Muscle layer of duodenum (tissue), 2 donors: Measurements from ENCODE around the gene SLC9A2.

Experiments used
- H3K27ac ChIP-seq: one replicate; pipeline ENCODE4 v1.7.0; 2013; ENCODE audit warnings: mild to moderate bottlenecking, low read length
- H3K27me3 ChIP-seq: one replicate; pipeline ENCODE4 v1.7.0; 2013; ENCODE audit warnings: low read depth, mild to moderate bottlenecking, control low read depth, low read length
- H3K36me3 ChIP-seq, 2 donors: one replicate each; pipeline ENCODE4 v1.7.0; 2013; ENCODE audit warnings: low read length in 2 of 2, control low read depth in 1 of 2, mild to moderate bottlenecking in 1 of 2; ENCODE audit not compliant: insufficient read depth in 2 of 2, control insufficient read depth in 1 of 2
- H3K4me1 ChIP-seq, 2 donors: one replicate each; pipeline ENCODE4 v1.7.0; 2013; ENCODE audit warnings: low read length in 2 of 2, mild to moderate bottlenecking in 2 of 2, control low read depth in 1 of 2, moderate library complexity in 1 of 2; ENCODE audit not compliant: insufficient read depth in 2 of 2, control insufficient read depth in 1 of 2
- H3K4me3 ChIP-seq, 2 donors: one replicate each; pipeline ENCODE4 v1.7.0; 2013; ENCODE audit warnings: low read length in 2 of 2, low read depth in 1 of 2, mild to moderate bottlenecking in 1 of 2
- H3K9me3 ChIP-seq, 2 donors: one replicate each; pipeline ENCODE4 v1.7.0; 2013; ENCODE audit warnings: low read length in 2 of 2, control low read depth in 1 of 2, mild to moderate bottlenecking in 1 of 2; ENCODE audit not compliant: control insufficient read depth in 1 of 2
- donor health status: healthy.

The SLC9A2 gene

DNA sequence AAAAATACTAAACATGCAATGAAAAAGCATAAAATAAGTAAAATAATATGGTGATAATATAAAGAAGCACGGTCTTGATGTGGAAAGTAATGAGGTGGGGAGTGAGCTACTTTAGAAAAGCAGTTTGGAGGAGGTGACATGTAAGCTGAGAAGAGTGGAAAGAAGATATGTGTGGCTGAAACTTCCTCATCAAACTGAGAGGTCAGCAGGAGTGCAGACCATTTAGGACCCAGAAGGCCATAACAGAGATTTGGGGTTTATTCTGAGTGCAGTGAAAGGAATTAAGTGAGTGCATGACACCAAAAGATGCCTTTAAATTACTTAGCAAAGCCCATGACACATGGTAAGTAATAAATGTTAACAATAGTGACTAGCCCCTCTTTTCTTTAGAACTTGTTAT is 118.1 kb downstream of the SLC9A2 start:
- peaks cover 0 to 9% of the 10 kb centered on the region in 2 donors for H3K4me1 ChIP-seq
- peak overlapping the region; percentile 90 for H3K4me3 ChIP-seq
- H3K27me3 ChIP-seq: no peaks in the 10 kb centered on the region
- H3K27ac ChIP-seq: no peak overlapping the region
- H3K9me3 ChIP-seq: no peaks in the 10 kb centered on the region
- H3K36me3 ChIP-seq: no peaks in the 10 kb centered on the region

- no peaks in the 10 kb centered on the region for H3K9me3 ChIP-seq
- no peak overlapping the region for H3K27ac ChIP-seq
- H3K4me1 ChIP-seq: no peaks in the 10 kb centered on the region
- H3K36me3 ChIP-seq: no peaks in the 10 kb centered on the region
- H3K4me3 ChIP-seq: no peak overlapping the region
- no peaks in the 10 kb centered on the region for H3K27me3 ChIP-seq
These were observed 123.9 kb downstream of the SLC9A2 start for GRCh38 chr2:102743259-102743658.

GRCh38 chr2:102748107-102748506 is 128.8 kb downstream of the SLC9A2 start:
- no peak overlapping the region for H3K27ac ChIP-seq
- H3K4me1 ChIP-seq: no peaks in the 10 kb centered on the region
- H3K36me3 ChIP-seq: no peaks in the 10 kb centered on the region
- no peak overlapping the region for H3K4me3 ChIP-seq
- H3K27me3 ChIP-seq: no peaks in the 10 kb centered on the region
- no peaks in the 10 kb centered on the region for H3K9me3 ChIP-seq

- H3K4me3 ChIP-seq: no peak overlapping the region
- H3K9me3 ChIP-seq: no peaks in the 10 kb centered on the region
- no peaks in the 10 kb centered on the region for H3K27me3 ChIP-seq
- H3K36me3 ChIP-seq: no peaks in the 10 kb centered on the region
- H3K27ac ChIP-seq: no peak overlapping the region
- H3K4me1 ChIP-seq: no peaks in the 10 kb centered on the region
These were observed 130.6 kb downstream of the SLC9A2 start for GRCh38 chr2:102749938-102750337.

DNA sequence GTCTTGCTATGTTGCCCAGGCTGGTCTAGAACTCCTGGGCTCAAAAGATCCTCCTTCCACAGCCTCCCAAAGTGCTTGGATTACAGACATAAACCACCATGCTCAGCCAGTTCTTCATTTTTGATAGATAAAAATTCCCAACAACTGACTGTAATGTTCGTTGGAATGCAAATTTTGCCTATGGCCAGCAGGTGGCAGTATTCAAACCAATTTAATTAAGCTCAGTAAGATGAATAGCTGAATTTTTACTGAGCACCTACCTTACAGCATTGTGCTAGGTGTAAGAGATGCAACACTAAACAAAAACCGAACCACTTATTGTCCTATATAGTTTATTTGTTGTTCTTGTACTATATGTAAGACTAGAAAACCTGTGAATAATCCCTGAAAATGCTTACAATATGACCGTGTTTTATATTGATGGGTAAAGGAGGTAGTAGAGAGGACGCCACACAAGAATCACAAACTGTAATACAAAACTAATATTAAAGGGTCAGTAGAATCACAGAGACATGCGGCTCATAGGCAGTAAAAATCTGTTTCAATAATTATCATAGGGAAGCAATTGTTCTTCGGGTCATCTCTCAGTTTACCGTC is 134.3 kb downstream of the SLC9A2 start:
- Histone ChIP-seq H3K4me1 (peaks cover 0 to 6% of the 10 kb centered on the region in 2 donors), H3K27me3 (no peaks in the 10 kb centered on the region), H3K9me3 (no peaks in the 10 kb centered on the region), H3K36me3 (no peaks in the 10 kb centered on the region), H3K27ac (no peak overlapping the region), H3K4me3 (no peak overlapping the region)

DNA sequence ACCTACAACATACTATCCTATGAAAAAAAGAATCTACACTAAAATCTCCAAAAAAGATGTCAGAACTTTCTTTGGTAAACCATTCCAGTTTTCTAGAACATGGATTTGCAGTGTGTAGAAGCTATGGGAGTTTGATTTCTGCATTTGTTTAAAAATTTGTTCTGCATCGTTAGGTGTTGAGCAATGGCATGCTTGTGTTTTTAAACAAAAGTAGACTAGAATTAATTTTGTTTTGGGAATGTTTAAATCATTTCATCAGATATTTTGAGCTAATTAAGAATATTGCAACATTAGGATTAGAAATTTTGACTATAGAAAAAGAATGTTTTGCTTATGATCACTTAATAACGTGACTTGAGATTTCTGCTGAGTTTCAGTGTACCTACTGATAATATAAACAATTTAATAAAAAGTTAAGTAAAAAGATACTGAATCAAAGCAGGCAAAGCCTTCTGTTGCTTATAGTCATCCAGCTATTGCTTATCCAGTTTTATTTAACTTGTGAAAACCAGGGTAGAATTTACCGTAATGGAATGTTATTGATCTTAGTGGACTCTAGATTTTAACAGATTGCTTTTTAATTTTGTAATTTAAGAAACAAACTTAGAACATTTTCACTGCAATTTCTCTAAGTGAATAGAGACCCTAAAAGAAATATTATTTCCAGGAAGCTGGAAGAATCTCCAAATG is 135.2 kb downstream of the SLC9A2 start:
- H3K27me3 ChIP-seq: no peaks in the 10 kb centered on the region
- H3K9me3 ChIP-seq: no peaks in the 10 kb centered on the region
- no peak overlapping the region for H3K27ac ChIP-seq
- H3K36me3 ChIP-seq: no peaks in the 10 kb centered on the region
- peaks cover 0 to 6% of the 10 kb centered on the region in 2 donors for H3K4me1 ChIP-seq
- H3K4me3 ChIP-seq: no peak overlapping the region

DNA sequence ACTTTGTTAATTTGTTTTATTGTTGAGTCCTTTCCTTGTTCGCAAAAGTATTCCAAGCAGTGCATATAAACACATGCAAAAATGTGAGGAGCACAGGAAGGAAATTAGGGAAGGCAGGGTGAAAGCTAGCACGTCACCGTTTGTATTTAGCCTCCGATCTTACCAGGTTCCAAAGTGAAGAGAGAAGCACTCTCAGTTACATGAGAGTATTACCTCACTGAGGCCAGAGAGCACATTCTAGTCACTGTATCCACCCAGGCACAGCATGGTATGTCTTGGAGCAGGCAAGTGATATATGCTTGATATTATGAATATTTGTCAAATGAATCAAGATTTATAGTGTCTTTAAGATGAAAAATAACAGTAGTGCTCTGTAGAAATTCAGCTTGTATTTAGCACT is 135.9 kb downstream of the SLC9A2 start:
- H3K27ac ChIP-seq: no peak overlapping the region
- H3K36me3 ChIP-seq: no peaks in the 10 kb centered on the region
- H3K9me3 ChIP-seq: no peaks in the 10 kb centered on the region
- peaks cover 0 to 6% of the 10 kb centered on the region in 2 donors for H3K4me1 ChIP-seq
- H3K27me3 ChIP-seq: no peaks in the 10 kb centered on the region
- H3K4me3 ChIP-seq: no peak overlapping the region

- H3K4me3 ChIP-seq: no peak overlapping the region
- H3K27me3 ChIP-seq: no peaks in the 10 kb centered on the region
- no peaks in the 10 kb centered on the region for H3K36me3 ChIP-seq
- H3K27ac ChIP-seq: no peak overlapping the region
- H3K4me1 ChIP-seq: peaks cover 0 to 6% of the 10 kb centered on the region in 2 donors
- H3K9me3 ChIP-seq: no peaks in the 10 kb centered on the region
These were observed 139.1 kb downstream of the SLC9A2 start for GRCh38 chr2:102758439-102758838.
